Body of pancreas (tissue), 4 donors: ENCODE data around the gene NUP153. TPM values are rescaled to one million over a fixed set of nuclear protein-coding genes. Genes with fewer than 3 reads are reported as not detected.

Experiments
- ATAC-seq: fragments of 150-250 bp; one replicate; pipeline ENCODE4 v1.9.1; 2016
- DNase-seq, 4 donors: peaks; one replicate each; pipeline ENCODE4 v3.0.0-alpha.2; 2019
- H3K27ac ChIP-seq, 4 donors: fragments of 200-600 bp; sonication (generic); 1 replicate in 3 of 4; 2 replicates in 1 of 4; pipeline versions ENCODE4 v1.5.1 to v1.6.1; 2016 to 2019; ENCODE audit warnings: mild to moderate bottlenecking in 1 of 4, mixed read lengths in 1 of 4, moderate library complexity in 1 of 4
- H3K27me3 ChIP-seq, 2 donors: fragments of 200-600 bp; sonication (generic); one replicate each; pipeline ENCODE4 v1.6.0; 2016; ENCODE audit warnings: mild to moderate bottlenecking in 1 of 2
- H3K36me3 ChIP-seq, 2 donors: fragments of 200-600 bp; sonication (generic); replicated peaks in 1 of 2; 2 replicates each; pipeline ENCODE4 v1.5.1; 2016; ENCODE audit warnings: low read depth in 2 of 2; ENCODE audit not compliant: insufficient read depth in 1 of 2
- H3K4me1 ChIP-seq: fragments of 200-600 bp; sonication (generic); one replicate; pipeline ENCODE4 v1.6.0; 2016
- H3K4me3 ChIP-seq, 2 donors: fragments of 200-600 bp; sonication (generic); 1 replicate in 1 of 2; 2 replicates in 1 of 2; pipeline ENCODE4 v1.5.1; 2016 to 2019
- H3K9me3 ChIP-seq, 3 donors: fragments of 200-600 bp; sonication (generic); 1 replicate in 2 of 3; 2 replicates in 1 of 3; pipeline ENCODE4 v1.5.1; 2016
- CTCF ChIP-seq, 7 experiments: fragments of 450-650 bp in 4 of 7; fragments of 200-600 bp in 3 of 7; sonication (generic) in 3 of 7; IDR thresholded peaks; one replicate each; pipeline ENCODE4 v1.5.1; 2016 to 2019; ENCODE audit warnings: antibody characterized with exemption in 7 of 7
- POLR2A ChIP-seq, 3 donors: fragments of 450-650 bp; IDR thresholded peaks; one replicate each; pipeline ENCODE4 v1.6.1; 2016; ENCODE audit warnings: antibody characterized with exemption in 3 of 3, mild to moderate bottlenecking in 2 of 3
- WGBS, 2 donors: methylation state at CpG; one replicate each; pipeline ENCODE4 v1.1.5; 2017; 5-methylcytosine and 5-hydroxymethylcytosine counted together
- intact Hi-C: fragments of 100-400 bp; cut with DNase I; formaldehyde crosslinking; loops from one replicate; pipeline ENCODE4 v1.15.1; 2023
- total RNA-seq, 2 donors: library from RNA; depleted of rRNA; stranded (reverse); fragments of >200 nt; gene quantifications; one replicate each; pipeline ENCODE4 v1.1.0, GENCODE V29; 2016

The NUP153 gene
- total RNA-seq, 2 donors from 2014 or later, result 15.8 to 20.8 TPM

- H3K4me3 ChIP-seq, result no peak overlapping the region
- H3K27ac ChIP-seq, result no peak overlapping the region
- no peak for ATAC-seq
- TF ChIP-seq CTCF (IDR thresholded peaks at IDR 0.05), result no peak
- TF ChIP-seq POLR2A (IDR thresholded peaks at IDR 0.05), result no peak
- intact Hi-C loops, result no loop called here
- no peaks in the 10 kb centered on the region for H3K27me3 ChIP-seq
- H3K36me3 ChIP-seq, result no peaks in the 10 kb centered on the region
- DNase-seq, result no peak
- no peaks in the 10 kb centered on the region for H3K4me1 ChIP-seq
- no peaks in the 10 kb centered on the region for H3K9me3 ChIP-seq
- WGBS, 2 donors, result 53 to 62% methylated on average over 3 of the region's 3 CpGs
Measured at GRCh38 chr6:17721671-17722070, 14.9 kb upstream of the NUP153 start.

- Histone ChIP-seq H3K9me3 (no peaks in the 10 kb centered on the region), H3K27ac (no peak overlapping the region), H3K27me3 (no peaks in the 10 kb centered on the region), H3K36me3 (no peaks in the 10 kb centered on the region), H3K4me3 (no peak overlapping the region), H3K4me1 (no peaks in the 10 kb centered on the region)
- intact Hi-C loops, result no loop called here
- DNase-seq (no peak), ATAC-seq (no peak)
- WGBS, 2 donors, result 32 to 56% methylated on average over 3 of the region's 3 CpGs
- TF ChIP-seq POLR2A (IDR thresholded peaks at IDR 0.05), result no peak
- no peak for TF ChIP-seq CTCF (IDR thresholded peaks at IDR 0.05)
Measured at GRCh38 chr6:17719323-17720041, 12.8 kb upstream of the NUP153 start.

GRCh38 chr6:17716221-17716620 is 9.5 kb upstream of the NUP153 start:
- DNase-seq, result no peak
- Histone ChIP-seq H3K4me1 (no peaks in the 10 kb centered on the region), H3K27me3 (no peaks in the 10 kb centered on the region), H3K36me3 (no peaks in the 10 kb centered on the region), H3K27ac (no peak overlapping the region), H3K4me3 (no peak overlapping the region), H3K9me3 (no peaks in the 10 kb centered on the region)
- no peak for TF ChIP-seq CTCF (IDR thresholded peaks at IDR 0.05)
- no peak for ATAC-seq
- intact Hi-C loops, result no loop called here
- 40 to 48% methylated on average over 2 of the region's 2 CpGs for WGBS, 2 donors

GRCh38 chr6:17714879-17715851 is 8.4 kb upstream of the NUP153 start:
- DNase-seq, result peak in 1 of 4 donors; percentile 14
- Histone ChIP-seq H3K9me3 (no peaks in the 10 kb centered on the region), H3K36me3 (no peaks in the 10 kb centered on the region), H3K27ac (no peak overlapping the region), H3K27me3 (no peaks in the 10 kb centered on the region), H3K4me3 (no peak overlapping the region), H3K4me1 (no peaks in the 10 kb centered on the region)
- WGBS, 2 donors, result 53 to 61% methylated on average over 10 of the region's 10 CpGs
- no peak for TF ChIP-seq POLR2A (IDR thresholded peaks at IDR 0.05)
- TF ChIP-seq CTCF (IDR thresholded peaks at IDR 0.05), result no peak
- ATAC-seq, result no peak
- intact Hi-C loops, result no loop called here
